GM19463 (cell line): ENCODE results near the gene GOLGA2.
"Not testable (repeated sequence)": the region's sequence is repeated elsewhere in the genome, so short reads cannot be mapped to it uniquely, and the experiment has no call there.

Source experiments
- ATAC-seq: cut with Tn5 transposase; IDR thresholded peaks from one replicate; pipeline ENCODE4 v1.9.1; 2021; ENCODE audit warnings: mild to moderate bottlenecking, moderate library complexity; ENCODE audit not compliant: unreplicated experiment

GOLGA2 gene

GRCh38 chr9:128243215-128244018 is 32.4 kb downstream of the GOLGA2 start:
- no peak for ATAC-seq

GRCh38 chr9:128242828-128243214 is 33.0 kb downstream of the GOLGA2 start:
- ATAC-seq: no peak

GRCh38 chr9:128242124-128242523 is 33.7 kb downstream of the GOLGA2 start:
- no peak for ATAC-seq

GRCh38 chr9:128233817-128234406 is 41.9 kb downstream of the GOLGA2 start:
- ATAC-seq: no peak

- ATAC-seq: no peak
Measured at GRCh38 chr9:128232528-128233428, 43.0 kb downstream of the GOLGA2 start.

DNA sequence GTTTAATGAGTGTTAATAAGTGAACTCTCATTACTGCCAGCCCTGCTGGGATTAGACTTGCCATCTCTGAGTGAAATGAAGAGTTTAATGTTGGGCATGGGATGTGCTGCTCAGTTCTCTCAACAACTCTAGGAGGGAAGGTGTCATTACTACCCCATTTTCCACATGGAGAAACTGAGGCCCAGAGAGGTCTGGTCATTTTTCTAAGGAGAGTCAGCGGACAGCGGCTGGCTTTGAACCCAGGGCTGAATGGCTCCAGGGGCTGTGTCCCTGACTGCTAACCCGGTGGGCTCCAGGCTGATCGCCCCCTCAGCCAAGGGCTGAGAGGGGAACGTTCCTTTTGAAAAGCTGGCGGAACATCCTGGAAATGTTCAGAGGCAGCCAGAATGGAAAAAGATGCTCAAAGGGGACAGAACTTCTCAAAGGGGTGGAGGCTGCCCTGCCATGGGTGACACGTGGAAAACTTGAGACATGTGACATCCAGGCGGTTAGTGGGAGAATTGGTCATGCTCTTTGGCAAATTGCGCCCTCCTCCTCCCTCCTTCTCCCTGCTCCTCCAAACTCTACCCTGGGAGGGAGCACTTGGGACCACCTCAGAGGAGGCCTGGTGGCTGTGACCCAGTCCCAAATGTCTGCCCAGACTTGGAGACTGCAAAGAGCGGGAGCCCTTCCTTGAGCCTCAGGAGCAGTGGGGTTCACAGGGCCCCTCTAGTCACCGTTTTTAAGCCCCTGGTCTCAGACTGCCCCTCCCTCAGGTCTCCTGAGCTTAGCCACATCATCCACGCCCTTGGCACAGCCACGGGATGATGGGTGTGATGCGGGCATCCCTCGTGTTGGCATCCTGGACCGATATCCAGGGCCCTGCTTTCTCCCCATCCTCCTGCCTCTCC is 43.9 kb downstream of the GOLGA2 start:
- ATAC-seq: no peak

DNA sequence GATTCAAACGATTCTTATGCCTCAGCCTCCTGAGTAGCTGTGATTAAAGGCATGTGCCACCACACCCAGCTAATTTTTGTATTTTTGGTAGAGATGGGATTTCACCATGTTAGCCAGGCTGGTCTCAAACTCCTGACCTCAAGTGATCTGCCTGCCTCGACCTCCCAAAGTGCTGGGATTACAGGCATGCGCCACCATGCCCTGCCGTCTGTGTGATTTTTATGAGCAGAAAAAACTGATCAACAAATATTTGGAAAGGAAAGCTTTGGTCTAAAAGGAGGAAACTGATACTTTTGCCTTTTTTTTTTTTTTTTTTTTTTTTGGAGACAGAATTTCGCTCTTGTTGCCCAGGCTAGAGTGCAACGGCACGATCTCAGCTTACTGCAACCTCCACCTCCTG is 44.9 kb downstream of the GOLGA2 start:
- not testable (repeated sequence) for ATAC-seq

GRCh38 chr9:128226412-128226801 is 49.4 kb downstream of the GOLGA2 start:
- no peak for ATAC-seq

- no peak for ATAC-seq
Measured at GRCh38 chr9:128225770-128226411, 49.9 kb downstream of the GOLGA2 start.

GRCh38 chr9:128224877-128225276 is 50.9 kb downstream of the GOLGA2 start:
- no peak for ATAC-seq

- ATAC-seq: no peak
Measured at GRCh38 chr9:128222880-128223670, 52.7 kb downstream of the GOLGA2 start.

GRCh38 chr9:128222026-128222425 is 53.8 kb downstream of the GOLGA2 start:
- ATAC-seq: no peak

GRCh38 chr9:128219831-128220230 is 56.0 kb downstream of the GOLGA2 start:
- ATAC-seq: no peak

- ATAC-seq: peak; percentile 89
Measured at GRCh38 chr9:128218518-128219389, 57.1 kb downstream of the GOLGA2 start.

DNA sequence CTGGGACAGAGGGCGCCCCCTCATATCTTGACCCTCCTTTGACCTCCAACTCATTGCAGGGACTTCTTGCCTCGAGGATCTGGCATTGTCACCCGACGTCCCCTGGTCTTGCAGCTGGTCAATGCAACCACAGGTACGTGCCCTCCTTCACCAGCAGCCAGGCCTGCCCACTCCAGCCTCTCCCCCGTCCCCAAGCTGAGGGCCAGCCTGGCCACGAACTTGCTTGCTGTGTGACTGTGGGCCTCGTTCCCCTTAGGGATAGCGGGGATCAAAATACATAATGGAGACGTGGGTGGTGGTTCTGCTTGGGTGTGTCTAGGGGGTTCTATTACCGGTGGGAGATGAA is 57.7 kb downstream of the GOLGA2 start:
- no peak for ATAC-seq

- no peak for ATAC-seq
Measured at GRCh38 chr9:128216781-128217553, 58.8 kb downstream of the GOLGA2 start.

DNA sequence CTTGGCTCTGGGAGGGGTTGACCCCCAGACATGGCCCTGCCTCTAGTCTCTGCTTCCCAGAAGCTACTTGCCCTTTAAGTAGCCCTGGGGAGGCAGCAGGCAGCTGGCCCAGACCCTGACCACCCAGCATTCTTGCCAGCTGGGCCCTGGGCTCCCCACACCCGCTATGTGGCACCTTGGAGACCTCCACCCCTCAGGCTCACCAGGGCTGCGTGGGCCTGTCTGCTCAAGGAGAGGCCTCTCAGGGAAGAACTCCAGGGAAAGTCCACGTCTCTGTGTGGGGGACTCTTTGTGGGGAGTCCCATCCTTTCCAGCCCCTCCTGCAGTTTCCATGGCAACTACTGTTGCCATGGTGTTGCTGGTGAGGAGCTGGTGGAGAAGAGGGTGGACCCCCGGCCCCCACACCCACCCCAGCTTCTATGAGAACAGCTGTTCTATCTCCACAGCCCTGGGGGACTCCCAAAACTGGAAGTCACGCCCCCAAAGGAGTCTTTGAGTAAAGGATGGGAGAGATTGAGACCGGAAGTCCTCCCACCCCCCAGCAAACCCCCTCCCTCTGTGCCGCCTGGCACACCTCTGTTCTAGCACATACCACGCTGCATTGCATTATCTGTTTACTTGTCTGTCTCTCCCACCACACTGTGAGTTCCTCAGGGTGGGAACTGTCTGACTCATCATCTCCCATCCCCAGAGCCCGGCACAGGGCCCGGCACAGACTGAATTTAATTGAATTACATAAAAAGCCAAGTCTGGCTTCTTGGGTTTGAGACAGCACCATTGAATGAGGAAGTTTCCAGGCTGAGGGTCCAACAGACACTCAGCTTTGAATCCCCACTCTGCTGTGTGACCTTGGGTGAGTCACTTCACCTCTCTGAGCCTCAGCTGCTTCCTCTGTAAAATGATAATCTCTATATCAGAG is 60.1 kb downstream of the GOLGA2 start:
- ATAC-seq: no peak
